Mammary epithelial cell (primary cell): ENCODE data around the gene FSTL4.
"Not testable (repeated sequence)": the region's sequence is repeated elsewhere in the genome, so short reads cannot be mapped to it uniquely, and the experiment has no call there.

Experiments
- EZH2 ChIP-seq: IDR thresholded peaks from 2 replicates; pipeline ENCODE4 v1.6.1; 2012; ENCODE audit warnings: low read length, inconsistent platforms, borderline replicate concordance
- TF ChIP-seq, protein P1 (sequence below), 2 donors: IDR thresholded peaks in 1 of 2; conservative IDR thresholded peaks in 1 of 2; 2 replicates each; pipeline ENCODE4 v1.5.1; 2011 to 2012; ENCODE audit warnings: inconsistent platforms in 2 of 2, low read length in 2 of 2, mild to moderate bottlenecking in 2 of 2, control low read depth in 1 of 2, low read depth in 1 of 2; ENCODE audit not compliant: insufficient read depth in 1 of 2; ENCODE audit errors: extremely low read depth in 1 of 2

- TF ChIP-seq, protein P1, sequence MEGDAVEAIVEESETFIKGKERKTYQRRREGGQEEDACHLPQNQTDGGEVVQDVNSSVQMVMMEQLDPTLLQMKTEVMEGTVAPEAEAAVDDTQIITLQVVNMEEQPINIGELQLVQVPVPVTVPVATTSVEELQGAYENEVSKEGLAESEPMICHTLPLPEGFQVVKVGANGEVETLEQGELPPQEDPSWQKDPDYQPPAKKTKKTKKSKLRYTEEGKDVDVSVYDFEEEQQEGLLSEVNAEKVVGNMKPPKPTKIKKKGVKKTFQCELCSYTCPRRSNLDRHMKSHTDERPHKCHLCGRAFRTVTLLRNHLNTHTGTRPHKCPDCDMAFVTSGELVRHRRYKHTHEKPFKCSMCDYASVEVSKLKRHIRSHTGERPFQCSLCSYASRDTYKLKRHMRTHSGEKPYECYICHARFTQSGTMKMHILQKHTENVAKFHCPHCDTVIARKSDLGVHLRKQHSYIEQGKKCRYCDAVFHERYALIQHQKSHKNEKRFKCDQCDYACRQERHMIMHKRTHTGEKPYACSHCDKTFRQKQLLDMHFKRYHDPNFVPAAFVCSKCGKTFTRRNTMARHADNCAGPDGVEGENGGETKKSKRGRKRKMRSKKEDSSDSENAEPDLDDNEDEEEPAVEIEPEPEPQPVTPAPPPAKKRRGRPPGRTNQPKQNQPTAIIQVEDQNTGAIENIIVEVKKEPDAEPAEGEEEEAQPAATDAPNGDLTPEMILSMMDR (conservative IDR thresholded peaks at IDR 0.05 in 1 of 2, IDR thresholded peaks at IDR 0.05 in 1 of 2; ENCODE audit: extremely low read depth in 1 of 2, insufficient read depth in 1 of 2, low read depth in 1 of 2, low read length in 2 of 2) = not testable (repeated sequence)
- TF ChIP-seq EZH2 = not testable (repeated sequence)
Observed at GRCh38 chr5:133445204-133445603, 167.1 kb downstream of the FSTL4 start.
